Smooth muscle cell (in vitro differentiated cells): ENCODE measurements around the gene SPINK1. TPM values are rescaled to one million over a fixed set of nuclear protein-coding genes. Genes with fewer than 3 reads are reported as not detected.

Experiments
- DNase-seq: peaks from one replicate; lab custom pipeline; 2025; ENCODE audit not compliant: unreplicated experiment; lab: John Stamatoyannopoulos, UW
- H2AFZ ChIP-seq: fragments of 200-600 bp; sonication (generic); 2 replicates; pipeline ENCODE4 v1.6.0; 2016; ENCODE audit warnings: antibody characterized with exemption, low read depth, mild to moderate bottlenecking
- H3F3A ChIP-seq: fragments of 200-600 bp; sonication (generic); 2 replicates; pipeline ENCODE4 v1.6.0; 2017; ENCODE audit warnings: antibody characterized with exemption, low read depth
- H3K27ac ChIP-seq: fragments of 200-600 bp; sonication (generic); 2 replicates; pipeline ENCODE4 v1.5.1; 2016; ENCODE audit warnings: low read depth, mild to moderate bottlenecking
- H3K27me3 ChIP-seq: fragments of 200-600 bp; sonication (generic); 2 replicates; pipeline ENCODE4 v1.6.1; 2016; ENCODE audit warnings: low read depth, mild to moderate bottlenecking
- H3K36me3 ChIP-seq: fragments of 200-600 bp; sonication (generic); 2 replicates; pipeline ENCODE4 v1.5.1; 2016; ENCODE audit warnings: low read depth
- H3K4me1 ChIP-seq: fragments of 200-600 bp; sonication (generic); 2 replicates; pipeline ENCODE4 v1.5.1; 2016; ENCODE audit warnings: low read depth
- H3K4me2 ChIP-seq: fragments of 200-600 bp; sonication (generic); 2 replicates; pipeline ENCODE4 v1.6.0; 2016; ENCODE audit warnings: mild to moderate bottlenecking
- H3K4me3 ChIP-seq: fragments of 200-600 bp; sonication (generic); 2 replicates; pipeline ENCODE4 v1.5.1; 2016; ENCODE audit warnings: mild to moderate bottlenecking
- H3K79me2 ChIP-seq: fragments of 200-600 bp; sonication (generic); 2 replicates; pipeline ENCODE4 v1.6.0; 2016; ENCODE audit warnings: low read depth, mild to moderate bottlenecking
- H3K9ac ChIP-seq: fragments of 200-600 bp; sonication (generic); 2 replicates; pipeline ENCODE4 v1.6.0; 2016; ENCODE audit warnings: low read depth
- H3K9me3 ChIP-seq: fragments of 200-600 bp; sonication (generic); replicated peaks from 2 replicates; pipeline ENCODE4 v1.5.1; 2016; ENCODE audit warnings: low read depth
- H4K20me1 ChIP-seq: fragments of 200-600 bp; sonication (generic); 2 replicates; pipeline ENCODE4 v1.6.0; 2016; ENCODE audit warnings: low read depth
- WGBS: methylation state at CpG from one replicate; pipeline ENCODE4 v1.1.7; 2016; ENCODE audit warnings: low lambda C conversion rate; 5-methylcytosine and 5-hydroxymethylcytosine counted together
- polyA plus RNA-seq: library from polyadenylated mRNA; unstranded; fragments of >200 nt; fragmentation: Nextera tagmentation; extraction: Ambion mirVana; gene quantifications from 2 replicates; pipeline ENCODE4 v1.2.1, GENCODE V29; 2016
- total RNA-seq: library from RNA; depleted of rRNA; stranded (reverse); fragments of >200 nt; gene quantifications from 2 replicates; pipeline ENCODE4 v1.2.3, GENCODE V29; 2014
- TF ChIP-seq, protein P1 (sequence below): fragments of 200-600 bp; sonication (generic); IDR thresholded peaks from 2 replicates; pipeline ENCODE4 v1.5.1; 2017; ENCODE audit warnings: borderline replicate concordance, mild to moderate bottlenecking, antibody characterized with exemption; ENCODE audit not compliant: insufficient read depth, poor library complexity, severe bottlenecking

The SPINK1 gene
- total and polyA plus RNA-seq, 2 experiments from 2014 or later, result 0.69 TPM; not detected in 1

- H3K27ac ChIP-seq, result no peak overlapping the region
- H3K9me3 ChIP-seq, result no peaks in the 10 kb centered on the region
- H3K4me3 ChIP-seq, result no peak overlapping the region
- WGBS, result 93% methylated on average over 3 of the region's 3 CpGs
- H3K4me2 ChIP-seq, result no peak overlapping the region
- H3F3A ChIP-seq, result no peaks in the 10 kb centered on the region
- peaks cover 34% of the 10 kb centered on the region for H3K27me3 ChIP-seq
- H3K79me2 ChIP-seq, result no peaks in the 10 kb centered on the region
- H3K36me3 ChIP-seq, result no peaks in the 10 kb centered on the region
- no peaks in the 10 kb centered on the region for H3K4me1 ChIP-seq
- H4K20me1 ChIP-seq, result no peaks in the 10 kb centered on the region
- H2AFZ ChIP-seq, result no peak overlapping the region
- no peak overlapping the region for H3K9ac ChIP-seq
- DNase-seq, result no peak
- TF ChIP-seq, protein P1, sequence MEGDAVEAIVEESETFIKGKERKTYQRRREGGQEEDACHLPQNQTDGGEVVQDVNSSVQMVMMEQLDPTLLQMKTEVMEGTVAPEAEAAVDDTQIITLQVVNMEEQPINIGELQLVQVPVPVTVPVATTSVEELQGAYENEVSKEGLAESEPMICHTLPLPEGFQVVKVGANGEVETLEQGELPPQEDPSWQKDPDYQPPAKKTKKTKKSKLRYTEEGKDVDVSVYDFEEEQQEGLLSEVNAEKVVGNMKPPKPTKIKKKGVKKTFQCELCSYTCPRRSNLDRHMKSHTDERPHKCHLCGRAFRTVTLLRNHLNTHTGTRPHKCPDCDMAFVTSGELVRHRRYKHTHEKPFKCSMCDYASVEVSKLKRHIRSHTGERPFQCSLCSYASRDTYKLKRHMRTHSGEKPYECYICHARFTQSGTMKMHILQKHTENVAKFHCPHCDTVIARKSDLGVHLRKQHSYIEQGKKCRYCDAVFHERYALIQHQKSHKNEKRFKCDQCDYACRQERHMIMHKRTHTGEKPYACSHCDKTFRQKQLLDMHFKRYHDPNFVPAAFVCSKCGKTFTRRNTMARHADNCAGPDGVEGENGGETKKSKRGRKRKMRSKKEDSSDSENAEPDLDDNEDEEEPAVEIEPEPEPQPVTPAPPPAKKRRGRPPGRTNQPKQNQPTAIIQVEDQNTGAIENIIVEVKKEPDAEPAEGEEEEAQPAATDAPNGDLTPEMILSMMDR, result no peak
These were observed 28.6 kb upstream of the SPINK1 start for GRCh38 chr5:147859962-147860640.

DNA sequence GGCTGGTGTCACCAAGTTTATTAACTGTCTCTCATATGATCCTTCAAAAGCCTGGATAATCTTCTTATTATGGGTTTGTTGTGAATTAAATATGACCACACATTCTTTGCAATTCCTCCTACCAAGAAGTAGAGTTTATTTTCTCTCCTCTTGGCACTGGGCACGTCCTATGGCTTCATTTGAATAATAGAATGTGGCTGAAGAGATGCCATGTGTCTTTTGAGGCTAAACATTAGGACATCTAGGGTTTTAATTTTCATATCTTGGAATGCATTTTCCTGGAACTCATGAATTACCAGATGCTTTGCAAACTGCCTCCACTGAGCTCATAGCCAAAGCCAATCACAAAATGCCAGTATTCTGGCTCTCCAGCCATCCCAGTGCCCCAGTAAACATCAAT lies 27.1 kb upstream of the SPINK1 start:
- no peak for DNase-seq
- Histone ChIP-seq H3K4me1 (no peaks in the 10 kb centered on the region), H3K27me3 (peaks cover 35% of the 10 kb centered on the region), H2AFZ (no peak overlapping the region), H3K4me3 (no peak overlapping the region), H3K27ac (no peak overlapping the region), H3K36me3 (no peaks in the 10 kb centered on the region), H3K9ac (no peak overlapping the region), H3K9me3 (no peaks in the 10 kb centered on the region), H4K20me1 (no peaks in the 10 kb centered on the region), H3K79me2 (no peaks in the 10 kb centered on the region), H3F3A (no peaks in the 10 kb centered on the region), H3K4me2 (no peak overlapping the region)
- 76% methylated on average over 1 of the region's 1 CpG for WGBS
- TF ChIP-seq, protein P1, result no peak

DNA sequence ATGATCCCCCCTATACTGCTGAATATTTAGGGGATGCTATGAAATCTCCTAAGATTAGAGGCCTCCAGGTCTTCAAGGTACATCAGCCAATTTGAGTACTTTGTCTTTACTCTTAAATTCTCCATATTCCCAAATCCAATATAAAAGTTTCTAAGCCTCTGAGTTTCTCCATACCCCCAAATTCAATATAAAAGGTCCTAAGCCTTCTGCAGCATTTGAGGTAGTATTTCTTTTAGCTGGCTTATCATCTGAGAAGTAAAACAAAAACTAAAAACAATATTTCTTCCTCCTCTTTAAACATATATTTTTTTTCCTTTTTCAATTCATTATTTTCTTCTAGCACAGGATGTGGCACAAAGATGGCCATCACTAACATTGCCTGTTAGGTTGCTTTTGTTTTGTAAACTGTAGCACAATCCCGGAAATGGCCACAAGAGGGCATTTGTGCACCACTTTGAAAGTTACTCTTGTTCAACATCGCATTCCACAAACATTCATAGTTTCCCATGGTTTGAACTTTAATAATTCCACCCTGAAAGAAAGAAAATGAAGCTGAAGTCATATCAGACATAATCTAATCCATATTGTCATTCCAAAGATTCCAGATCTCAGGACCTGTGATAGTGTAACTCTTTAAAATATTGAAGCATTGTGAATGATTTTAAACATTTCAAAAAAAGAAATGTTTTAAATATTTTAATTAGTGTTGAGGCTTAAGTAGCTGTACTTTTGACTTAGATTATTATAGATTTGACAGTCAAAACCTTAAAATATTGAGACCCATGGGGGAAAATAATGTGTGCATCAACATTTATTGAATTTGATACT lies 26.0 kb upstream of the SPINK1 start:
- peak; percentile 1 for DNase-seq
- H3K4me3 ChIP-seq, result no peak overlapping the region
- no peaks in the 10 kb centered on the region for H3F3A ChIP-seq
- 2% methylated on average over 2 of the region's 2 CpGs for WGBS
- no peaks in the 10 kb centered on the region for H3K79me2 ChIP-seq
- H3K9ac ChIP-seq, result no peak overlapping the region
- peaks cover 42% of the 10 kb centered on the region for H3K27me3 ChIP-seq
- TF ChIP-seq, protein P1, result peak; percentile 80
- H3K27ac ChIP-seq, result no peak overlapping the region
- H2AFZ ChIP-seq, result no peak overlapping the region
- no peaks in the 10 kb centered on the region for H3K9me3 ChIP-seq
- H3K36me3 ChIP-seq, result no peaks in the 10 kb centered on the region
- peak overlapping the region; percentile 32 for H3K4me2 ChIP-seq
- no peaks in the 10 kb centered on the region for H3K4me1 ChIP-seq
- H4K20me1 ChIP-seq, result no peaks in the 10 kb centered on the region
